NCI-H1930 (cell line): ENCODE data around the gene IL36G.
"Not testable (repeated sequence)": the region's sequence is repeated elsewhere in the genome, so short reads cannot be mapped to it uniquely, and the experiment has no call there.

Experiments used
- DNase-seq, 2 experiments: peaks; one replicate each; lab custom pipeline; 2025; lab: John Stamatoyannopoulos, UW

The IL36G gene

GRCh38 chr2:112977559-112978056, at the start of gene IL36G:
Gene IL36G, plus strand, starts transcription at chr2:112978006. Its CDS starts 633 bp downstream, at chr2:112978639.
- no peak for DNase-seq

- DNase-seq = no peak
Measured at GRCh38 chr2:112933261-112933660, 44.5 kb upstream of the IL36G start.

- DNase-seq = not testable (repeated sequence)
Measured at GRCh38 chr2:112934117-112934516, 43.7 kb upstream of the IL36G start.

- DNase-seq = no peak
Measured at GRCh38 chr2:112936927-112937232, 40.9 kb upstream of the IL36G start.

- DNase-seq = no peak
Measured at GRCh38 chr2:112938904-112939303, 38.9 kb upstream of the IL36G start.

- DNase-seq = no peak
Measured at GRCh38 chr2:112939425-112939824, 38.4 kb upstream of the IL36G start.

- no peak for DNase-seq
Measured at GRCh38 chr2:112940859-112941625, 36.8 kb upstream of the IL36G start.

GRCh38 chr2:112941753-112942653, 35.8 kb upstream of the IL36G start:
- peak; percentile 58 to 77 for DNase-seq

GRCh38 chr2:112942654-112943002, 35.2 kb upstream of the IL36G start:
- no peak for DNase-seq

GRCh38 chr2:112944971-112945370, 32.8 kb upstream of the IL36G start:
- DNase-seq = no peak

GRCh38 chr2:112946086-112946485, 31.7 kb upstream of the IL36G start:
- DNase-seq = no peak

- DNase-seq = no peak
Measured at GRCh38 chr2:112947374-112947773, 30.4 kb upstream of the IL36G start.

GRCh38 chr2:112949456-112949855, 28.4 kb upstream of the IL36G start:
- no peak for DNase-seq

GRCh38 chr2:112954364-112954763, 23.4 kb upstream of the IL36G start:
- no peak for DNase-seq

- DNase-seq = no peak
Measured at GRCh38 chr2:112957511-112957910, 20.3 kb upstream of the IL36G start.

GRCh38 chr2:112958428-112959108, 19.2 kb upstream of the IL36G start:
- peak in 1 of 2 experiments; percentile 36 for DNase-seq

GRCh38 chr2:112959109-112959812, 18.5 kb upstream of the IL36G start:
- DNase-seq = peak; percentile 22 to 50

GRCh38 chr2:112960230-112960825, 17.5 kb upstream of the IL36G start:
- no peak for DNase-seq

GRCh38 chr2:112962308-112963175, 15.3 kb upstream of the IL36G start:
- no peak for DNase-seq

- DNase-seq = no peak
Measured at GRCh38 chr2:112967023-112967422, 10.8 kb upstream of the IL36G start.
